ENCODE data around the gene FOXN4.

DNA sequence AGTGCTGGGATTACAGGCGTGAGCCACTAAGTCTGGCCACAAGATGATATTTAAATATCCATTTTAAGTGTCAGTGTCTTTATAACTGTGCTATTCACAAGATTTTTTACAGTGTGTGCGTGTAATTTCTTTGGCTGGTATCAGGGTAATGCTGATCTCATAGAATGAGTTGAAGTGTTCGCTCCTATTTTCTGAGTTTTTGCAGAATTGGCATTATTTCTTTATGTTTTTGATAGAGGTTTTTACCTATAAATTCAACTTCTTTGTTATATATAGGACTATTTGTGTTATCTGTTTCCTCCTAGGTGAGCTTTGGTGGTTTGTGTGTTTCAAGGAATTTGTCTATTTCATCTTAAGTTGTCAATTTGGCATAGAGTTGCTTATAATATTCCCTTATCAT lies 45.6 kb downstream of the FOXN4 start:
- TF ChIP-seq, protein P1, sequence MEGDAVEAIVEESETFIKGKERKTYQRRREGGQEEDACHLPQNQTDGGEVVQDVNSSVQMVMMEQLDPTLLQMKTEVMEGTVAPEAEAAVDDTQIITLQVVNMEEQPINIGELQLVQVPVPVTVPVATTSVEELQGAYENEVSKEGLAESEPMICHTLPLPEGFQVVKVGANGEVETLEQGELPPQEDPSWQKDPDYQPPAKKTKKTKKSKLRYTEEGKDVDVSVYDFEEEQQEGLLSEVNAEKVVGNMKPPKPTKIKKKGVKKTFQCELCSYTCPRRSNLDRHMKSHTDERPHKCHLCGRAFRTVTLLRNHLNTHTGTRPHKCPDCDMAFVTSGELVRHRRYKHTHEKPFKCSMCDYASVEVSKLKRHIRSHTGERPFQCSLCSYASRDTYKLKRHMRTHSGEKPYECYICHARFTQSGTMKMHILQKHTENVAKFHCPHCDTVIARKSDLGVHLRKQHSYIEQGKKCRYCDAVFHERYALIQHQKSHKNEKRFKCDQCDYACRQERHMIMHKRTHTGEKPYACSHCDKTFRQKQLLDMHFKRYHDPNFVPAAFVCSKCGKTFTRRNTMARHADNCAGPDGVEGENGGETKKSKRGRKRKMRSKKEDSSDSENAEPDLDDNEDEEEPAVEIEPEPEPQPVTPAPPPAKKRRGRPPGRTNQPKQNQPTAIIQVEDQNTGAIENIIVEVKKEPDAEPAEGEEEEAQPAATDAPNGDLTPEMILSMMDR (IDR thresholded peaks at IDR 0.05), result no peak
- TF ChIP-seq POLR2A (IDR thresholded peaks at IDR 0.05), result no peak
